Activated CD4-positive, alpha-beta T cell treated with anti-CD3 and anti-CD28 coated beads, Interleukin-2, Interleukin-6, amounts not matched to agents 100 ng/mL and 50 ng/mL, durations not matched to agents 16 hours and 8 hours (primary cell): ENCODE measurements around the gene CRYL1.

Source experiments
- DNase-seq: peaks from one replicate; pipeline ENCODE4 v3.0.0-alpha.2; 2020

CRYL1 gene

DNA sequence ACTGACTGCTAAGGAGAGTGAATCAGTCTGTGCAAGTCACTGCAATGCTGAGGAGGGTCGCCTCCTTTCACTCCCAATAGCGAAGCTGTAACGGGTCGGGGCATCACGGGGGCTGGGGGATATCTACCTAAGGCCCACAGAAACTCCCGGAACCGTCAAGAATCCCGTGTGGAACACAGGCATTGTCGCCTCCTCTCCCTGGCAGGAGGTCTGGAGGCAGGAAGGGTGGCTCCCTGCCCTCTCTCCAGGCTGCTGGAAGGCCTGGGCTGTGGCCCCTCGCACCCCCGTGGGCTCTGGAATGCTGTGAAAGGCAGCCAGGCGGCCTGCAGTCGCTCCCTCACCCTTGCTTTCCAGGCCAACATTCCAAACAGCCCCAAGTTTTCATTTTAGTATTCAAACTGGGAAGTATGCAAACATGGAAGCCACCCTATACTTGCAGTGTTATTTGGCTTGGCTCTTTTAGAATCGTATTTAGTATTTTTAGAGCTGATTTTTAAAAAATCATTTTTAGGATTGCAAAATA, 109.4 kb downstream of the CRYL1 start:
- no peak for DNase-seq

DNA sequence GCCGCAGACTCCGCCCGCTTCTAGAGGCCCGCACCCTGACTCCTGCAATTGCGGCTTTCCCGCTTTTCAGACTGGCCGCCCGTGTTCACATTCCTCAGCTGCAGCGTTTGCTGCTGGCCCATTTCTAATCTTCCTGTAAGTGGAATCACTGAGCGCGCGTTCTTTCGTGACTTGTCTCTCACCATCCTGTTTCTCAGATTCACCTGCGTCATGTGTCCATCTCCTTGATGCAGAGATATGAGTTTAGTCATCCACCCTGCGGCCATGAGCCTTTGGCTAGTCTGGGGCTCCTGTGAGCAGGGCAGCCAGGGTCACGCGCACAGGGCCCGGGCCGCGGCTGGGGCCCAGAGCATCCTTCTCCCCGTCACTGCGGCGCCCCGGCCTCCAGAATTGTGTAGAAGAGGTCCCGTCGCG, 110.0 kb downstream of the CRYL1 start:
- DNase-seq = no peak

DNA sequence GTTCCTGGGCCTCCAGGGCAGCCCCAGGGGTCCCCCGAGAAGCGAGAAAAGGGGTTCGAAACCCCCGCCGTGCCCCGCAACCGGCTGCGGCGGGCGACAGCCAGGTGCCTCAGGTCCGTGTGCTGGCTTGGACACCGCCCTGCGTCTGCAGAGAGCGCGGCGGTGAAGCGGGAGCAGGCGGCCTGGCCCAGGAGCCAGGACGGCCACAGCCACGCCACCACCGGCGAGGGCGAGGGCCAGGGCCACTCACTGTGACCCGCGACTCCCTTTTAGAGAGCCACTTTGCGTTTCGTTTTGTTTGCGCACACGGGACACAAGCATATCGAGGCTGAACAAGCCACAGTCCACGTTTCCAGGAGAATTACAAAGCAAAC, 110.4 kb downstream of the CRYL1 start:
- no peak for DNase-seq

DNA sequence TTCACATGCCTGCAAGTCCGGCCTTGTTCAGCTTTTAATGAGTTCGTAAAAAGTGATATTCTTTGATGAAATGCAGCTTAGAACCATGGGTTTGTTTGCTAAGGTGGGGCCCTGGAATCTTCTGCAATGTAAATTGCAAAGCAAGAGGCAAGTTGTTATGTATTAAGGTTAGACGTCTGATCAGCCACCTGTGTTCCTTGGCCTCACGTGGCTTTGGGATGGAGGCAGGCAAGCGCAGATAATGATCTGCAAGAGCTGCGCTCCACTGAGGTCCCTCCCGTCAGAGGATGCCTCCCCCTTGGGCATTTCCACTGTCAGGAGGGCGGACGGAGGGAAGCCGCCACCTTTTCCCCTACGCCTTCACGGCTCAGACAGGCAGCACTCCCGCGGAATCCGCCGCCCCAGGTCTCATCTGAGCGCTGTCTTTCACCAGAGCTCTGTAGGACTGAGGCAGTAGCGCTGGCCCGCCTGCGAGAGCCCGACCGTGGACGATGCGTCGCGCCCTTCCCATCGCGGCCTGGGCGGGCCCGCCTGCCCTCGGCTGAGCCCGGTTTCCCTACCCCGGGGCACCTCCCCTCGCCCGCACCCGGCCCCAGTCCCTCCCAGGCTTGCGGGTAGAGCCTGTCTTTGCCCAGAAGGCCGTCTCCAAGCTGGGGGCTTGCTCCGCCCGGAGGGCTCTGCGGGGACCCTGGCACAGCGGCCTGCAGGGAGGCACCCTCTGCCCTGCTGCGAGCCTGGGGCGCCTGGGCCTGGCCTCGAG, 110.9 kb downstream of the CRYL1 start:
- no peak for DNase-seq

DNA sequence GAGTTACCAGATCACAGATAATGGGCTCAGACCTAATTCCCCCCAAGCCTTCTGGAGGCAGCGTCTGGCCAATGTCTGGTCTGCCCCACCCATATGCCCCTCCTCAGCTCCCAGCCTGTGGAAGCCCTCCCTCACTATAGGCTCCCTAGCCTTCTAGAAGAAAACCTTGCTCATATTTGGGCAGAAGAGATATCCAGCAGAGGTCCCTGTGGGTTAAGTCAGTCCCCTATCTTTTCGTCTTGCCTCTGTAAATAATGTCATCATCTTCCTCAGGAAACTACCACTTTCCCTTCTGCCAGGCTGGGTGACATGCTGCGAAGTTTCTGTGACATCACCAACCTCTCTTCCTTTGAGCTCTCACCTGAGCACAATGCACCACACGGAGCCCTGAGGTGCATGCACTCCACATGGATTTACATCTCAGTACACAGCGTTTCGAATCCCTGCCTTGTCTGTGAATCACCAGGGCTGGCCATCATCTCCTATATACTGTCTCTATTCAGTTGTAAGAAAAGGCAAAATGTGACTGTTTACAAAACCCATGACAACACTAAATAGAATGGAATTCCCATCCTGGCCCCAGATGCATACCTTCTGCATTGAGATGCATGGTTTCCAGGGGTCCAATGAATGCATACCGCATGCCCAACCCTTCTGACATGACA, 112.8 kb downstream of the CRYL1 start:
- DNase-seq = peak; percentile 45

DNA sequence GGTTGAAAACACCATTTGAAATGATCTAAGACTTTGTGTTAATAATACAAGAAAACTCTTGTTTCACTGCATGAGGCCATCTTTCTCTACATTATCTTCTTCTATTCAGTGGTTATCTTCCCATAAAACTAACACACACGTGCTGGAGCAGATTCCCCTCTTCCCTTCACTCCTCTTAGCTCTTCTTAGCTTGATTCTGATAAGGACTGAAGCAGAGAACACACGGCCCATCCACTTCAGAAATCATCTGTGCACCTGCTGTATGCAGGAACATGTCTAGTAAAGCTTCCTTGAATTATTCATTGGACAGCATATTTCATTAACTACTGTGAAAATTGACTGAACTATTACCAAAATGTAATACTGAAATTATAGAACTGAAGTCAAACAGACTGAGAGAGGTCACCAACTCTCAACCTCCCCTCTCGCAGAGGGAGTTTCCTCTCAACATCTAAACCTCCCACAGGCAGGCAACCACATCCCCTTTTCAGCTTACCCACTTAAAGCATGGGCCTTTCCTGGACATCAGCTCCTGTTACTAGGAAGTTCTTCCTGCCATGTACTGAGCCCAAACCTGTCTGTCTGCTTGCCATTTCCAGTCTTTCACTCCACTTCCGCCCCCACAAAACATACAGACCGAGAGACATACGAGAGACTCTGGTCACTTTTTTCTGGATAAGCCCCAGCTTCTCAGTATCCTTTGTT, 113.9 kb downstream of the CRYL1 start:
- peak; percentile 75 for DNase-seq

DNA sequence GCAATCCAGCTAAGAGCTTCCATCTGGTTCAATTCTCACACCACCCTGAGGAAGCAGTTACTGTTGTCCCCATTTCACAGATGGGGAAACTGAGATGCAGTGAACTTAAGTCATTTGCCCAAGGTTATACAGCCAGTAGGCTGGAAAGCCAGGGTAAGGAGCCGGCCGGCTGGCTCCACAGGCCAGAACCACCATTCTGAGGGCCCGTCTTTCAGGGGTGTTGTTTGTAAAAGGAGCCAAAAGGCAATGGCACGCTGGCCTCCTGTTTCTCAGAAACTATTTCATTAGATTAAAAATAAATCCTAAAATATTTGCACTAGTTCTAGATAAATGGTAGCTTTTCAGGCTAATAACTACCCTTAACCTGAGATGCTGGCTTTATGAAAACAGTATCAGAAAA, 114.9 kb downstream of the CRYL1 start:
- no peak for DNase-seq

DNA sequence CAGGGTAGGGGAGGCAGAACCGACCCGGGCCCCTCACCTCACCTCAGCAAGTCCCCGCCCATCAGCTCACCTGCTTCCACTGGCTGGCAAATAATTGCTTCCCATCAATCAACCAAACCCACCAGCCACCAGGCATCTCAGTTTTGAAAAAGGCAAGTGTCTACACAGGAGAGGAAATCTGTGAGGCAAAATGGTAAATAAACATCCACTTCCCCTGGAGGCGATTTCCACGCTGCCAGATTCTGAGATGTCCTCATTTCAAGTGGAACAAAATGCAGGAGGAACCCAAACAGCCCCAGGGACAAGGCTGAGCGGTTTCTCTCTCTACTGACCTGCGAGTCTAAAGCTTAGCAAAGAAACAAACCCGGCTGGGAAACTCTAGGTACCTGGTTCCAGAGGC, 117.5 kb downstream of the CRYL1 start:
- no peak for DNase-seq

DNA sequence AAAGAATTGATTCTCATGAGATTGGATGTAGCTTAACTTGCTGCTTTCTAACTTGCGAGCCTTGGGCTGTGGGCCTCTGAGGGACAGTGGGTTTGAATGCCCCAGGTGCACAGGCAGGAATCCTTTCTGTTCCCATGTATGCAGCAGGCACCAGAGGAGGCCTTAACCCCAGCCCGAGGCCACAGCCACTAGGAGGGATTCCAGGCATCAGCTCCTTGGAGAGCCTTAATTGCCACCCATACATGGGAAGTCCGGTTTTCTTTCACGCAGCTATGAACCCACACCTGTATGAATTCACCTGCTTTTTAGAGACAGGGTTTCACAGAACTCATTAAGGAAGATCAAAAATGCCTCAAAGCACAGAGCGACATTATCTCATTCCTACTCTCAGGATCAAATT, 117.9 kb downstream of the CRYL1 start:
- no peak for DNase-seq

DNA sequence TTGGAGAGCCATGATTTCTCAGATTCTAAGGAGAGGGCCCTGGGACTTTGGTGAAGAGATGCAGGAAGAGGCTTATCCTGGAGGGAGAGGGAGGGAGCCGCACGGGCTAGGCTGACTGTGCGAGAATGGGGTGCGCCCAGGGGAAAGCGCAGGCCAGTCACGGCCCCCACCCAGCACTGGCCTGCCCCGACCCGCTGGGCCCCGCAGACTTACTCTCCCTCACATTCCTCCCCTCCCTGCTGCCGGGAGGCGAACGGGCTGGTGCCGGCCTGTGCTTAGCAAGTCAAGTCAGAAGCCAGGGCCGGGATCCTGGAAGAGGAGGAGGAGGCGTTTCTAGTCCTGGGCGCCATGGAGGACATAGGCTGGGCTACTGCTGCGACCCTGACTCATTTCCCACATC, 120.0 kb downstream of the CRYL1 start:
- DNase-seq = no peak

DNA sequence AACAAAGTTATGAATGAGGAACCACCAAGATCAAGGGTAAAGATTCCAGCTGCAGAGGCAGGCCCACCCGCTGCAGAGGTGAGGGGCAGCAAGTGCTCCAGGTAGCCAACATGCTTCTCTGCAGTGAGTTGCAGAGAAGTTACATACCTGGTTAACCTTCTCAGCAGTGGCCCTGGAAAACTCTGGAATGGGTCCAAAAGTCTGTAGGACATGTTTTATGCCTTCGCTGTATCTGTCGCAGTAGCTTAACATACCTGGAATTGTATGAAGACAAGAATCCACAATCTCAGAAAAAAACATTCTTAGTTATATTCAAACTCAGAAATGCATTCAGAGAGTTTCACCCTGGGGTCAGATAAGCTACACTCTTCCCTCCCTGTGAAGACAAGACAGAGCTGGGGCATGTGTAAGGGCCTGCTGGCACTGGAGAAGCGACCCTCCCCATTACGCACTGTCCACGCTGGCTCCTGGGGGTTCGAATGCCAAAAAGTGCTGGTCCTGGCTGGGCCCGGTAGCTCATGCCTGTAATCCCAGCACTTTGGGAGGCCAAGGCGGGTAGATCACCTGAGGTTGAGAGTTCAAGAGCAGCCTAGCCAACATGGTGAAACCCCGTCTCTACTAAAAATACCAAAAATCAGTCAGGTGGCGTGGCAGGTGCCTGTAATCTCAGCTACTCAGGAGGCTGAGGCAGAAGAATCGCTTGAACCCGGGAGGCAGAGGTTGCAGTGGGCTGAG, 121.0 kb downstream of the CRYL1 start:
- DNase-seq = no peak

DNA sequence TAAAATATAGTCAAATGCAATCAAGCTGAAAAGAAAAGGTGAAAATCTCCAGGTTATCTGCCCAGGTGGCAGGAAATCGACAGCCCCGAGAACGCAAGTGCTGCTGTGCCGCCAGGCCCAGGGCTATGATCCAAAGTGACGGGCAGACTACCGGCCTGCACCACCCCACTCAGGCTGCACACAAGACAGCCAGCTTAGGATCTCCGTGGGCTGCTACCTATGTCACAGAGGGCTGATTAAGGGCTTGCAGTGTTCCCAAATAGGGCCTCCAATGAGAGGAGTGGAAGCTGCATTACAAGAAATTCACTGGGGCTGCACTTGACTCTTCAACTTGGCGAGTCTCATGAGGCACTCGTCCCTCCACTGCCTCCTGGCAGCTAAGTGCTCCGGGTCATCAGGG, 121.8 kb downstream of the CRYL1 start:
- no peak for DNase-seq

DNA sequence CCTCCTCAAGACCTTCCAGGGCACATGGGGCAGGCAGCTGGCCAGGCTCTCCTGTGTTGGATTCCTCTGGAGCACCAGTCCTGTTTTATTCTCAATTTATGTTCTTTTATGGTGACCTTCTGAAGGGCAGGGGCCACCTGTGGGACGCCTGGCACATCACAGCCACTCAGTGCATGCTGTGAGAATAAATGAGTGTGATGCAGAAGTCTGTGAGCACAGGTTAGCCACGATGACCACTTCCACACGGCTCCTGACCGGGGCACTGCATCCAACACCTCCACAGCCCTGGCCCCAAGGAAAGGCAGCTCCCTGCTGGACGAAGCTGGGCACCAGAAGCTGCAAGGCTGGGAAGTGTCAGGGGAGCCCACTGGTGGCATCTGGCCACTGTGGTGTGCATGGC, 122.8 kb downstream of the CRYL1 start:
- DNase-seq = no peak

DNA sequence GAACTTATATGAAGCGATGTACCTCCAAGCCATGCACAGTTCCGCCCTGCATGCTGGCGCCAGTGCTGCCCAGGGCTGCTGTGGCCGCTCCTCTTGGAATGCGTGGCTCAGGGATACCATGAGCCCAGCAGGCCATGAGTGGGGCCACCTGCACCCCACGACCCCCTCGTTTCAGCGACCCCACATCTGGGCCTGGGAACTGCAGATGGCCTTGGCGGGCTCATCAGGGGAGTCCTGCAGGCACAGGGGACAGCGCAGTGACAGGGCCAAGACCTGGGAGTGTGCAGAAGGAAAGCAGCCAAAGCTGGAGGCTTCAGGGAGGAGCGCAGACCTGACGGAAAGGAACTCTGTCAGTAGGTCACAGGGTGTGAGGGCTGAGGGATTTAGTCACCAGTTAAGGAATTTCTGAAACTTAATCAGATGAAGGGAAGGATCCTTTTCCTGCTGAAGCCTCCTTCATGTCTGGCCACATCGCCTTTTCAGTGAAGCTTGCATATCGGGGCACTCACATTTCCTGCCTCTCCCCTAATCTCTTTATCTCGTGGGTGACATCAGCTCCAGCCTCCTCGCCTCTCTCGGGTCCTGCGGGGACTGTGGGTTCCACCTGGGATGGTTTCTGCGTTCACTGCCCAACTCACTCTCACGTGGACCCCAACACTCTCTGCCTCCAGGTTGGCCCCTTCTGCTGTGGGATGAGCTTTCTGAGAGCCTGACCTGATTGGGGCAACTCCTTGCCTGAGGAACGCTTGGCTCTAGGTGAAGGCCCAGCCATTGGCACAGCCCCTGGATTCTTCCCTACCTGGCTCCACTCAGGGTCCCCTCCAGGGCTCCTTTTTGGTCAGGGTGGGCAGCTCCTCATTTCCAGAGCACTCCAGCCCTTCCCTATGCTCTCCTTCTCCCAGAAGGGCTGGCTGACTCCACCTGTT, 123.5 kb downstream of the CRYL1 start:
- DNase-seq = no peak

DNA sequence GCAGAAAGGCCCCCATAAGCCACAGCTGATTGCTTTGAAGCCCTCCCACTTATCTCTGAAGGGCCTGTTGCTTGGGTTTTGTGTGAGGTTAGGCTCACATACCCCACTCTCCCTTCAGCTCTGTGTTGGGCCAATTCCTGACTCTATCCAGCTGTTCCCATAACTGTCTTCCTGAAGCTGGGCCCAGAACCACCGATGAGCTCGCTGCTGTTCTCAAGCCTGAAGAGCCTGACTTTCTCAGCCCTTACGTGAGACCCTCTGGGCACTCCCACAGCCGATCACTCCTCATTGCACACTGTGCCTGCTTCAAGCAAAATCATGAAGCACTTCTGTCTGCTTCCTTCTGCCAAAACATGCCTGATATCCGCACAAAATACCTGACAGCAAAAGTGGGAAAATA, 124.1 kb downstream of the CRYL1 start:
- no peak for DNase-seq

DNA sequence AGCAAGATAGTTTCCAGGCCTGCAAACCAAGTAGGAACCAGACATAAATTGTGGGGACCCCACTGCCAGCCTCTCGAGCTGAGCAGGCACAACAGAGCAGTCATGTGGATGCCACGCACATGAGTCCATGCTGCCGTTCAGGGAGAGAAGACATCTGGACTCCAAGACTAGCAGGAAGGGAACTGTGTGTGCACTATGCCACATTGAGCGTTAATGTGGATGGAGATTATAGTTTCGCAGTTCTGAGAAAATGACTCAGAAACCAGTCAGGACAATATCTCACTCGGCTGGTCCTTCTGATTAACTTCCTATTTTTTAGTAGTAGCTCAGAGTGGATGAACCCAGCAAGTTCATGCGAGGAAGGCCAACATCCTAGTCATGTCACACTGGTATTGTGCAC, 124.9 kb downstream of the CRYL1 start:
- DNase-seq = no peak

DNA sequence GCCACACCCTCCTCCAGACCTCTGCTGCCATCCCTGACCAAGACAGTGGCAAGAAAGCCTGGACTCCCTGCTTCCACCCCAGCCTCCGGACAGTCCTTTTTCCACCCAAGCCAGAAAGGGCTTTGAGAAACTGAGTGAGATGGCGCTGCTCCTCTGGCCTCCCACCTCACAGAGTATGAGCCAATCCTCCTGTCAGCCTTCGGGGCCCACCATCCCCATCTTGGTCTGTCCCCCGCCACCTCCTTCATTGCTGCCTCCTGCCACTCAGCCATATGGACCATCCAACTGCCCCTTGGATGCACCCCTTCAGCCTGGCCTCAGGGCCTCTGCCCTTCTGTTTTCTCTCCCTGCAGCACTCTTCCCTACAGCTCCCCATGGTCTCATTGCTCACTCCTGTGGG, 125.7 kb downstream of the CRYL1 start:
- DNase-seq = no peak

DNA sequence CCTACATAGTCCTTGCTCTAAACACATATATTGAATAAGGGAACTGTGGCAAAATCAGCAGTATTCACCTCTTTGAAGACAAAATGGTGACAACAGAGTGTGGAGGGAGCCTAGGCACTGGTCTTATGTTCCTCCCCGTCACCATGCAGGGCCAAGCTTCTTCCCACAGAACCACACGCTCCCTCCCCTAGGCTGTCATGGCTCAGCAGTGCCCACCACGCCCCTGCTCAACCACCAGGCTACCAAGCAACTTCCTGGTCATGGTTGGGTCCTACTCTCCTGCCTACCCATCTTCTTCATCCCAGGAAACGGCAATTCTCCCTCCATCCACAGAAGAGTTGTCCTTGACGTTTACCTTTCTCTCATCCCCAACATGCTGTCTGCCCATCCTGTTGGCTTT, 126.1 kb downstream of the CRYL1 start:
- no peak for DNase-seq

DNA sequence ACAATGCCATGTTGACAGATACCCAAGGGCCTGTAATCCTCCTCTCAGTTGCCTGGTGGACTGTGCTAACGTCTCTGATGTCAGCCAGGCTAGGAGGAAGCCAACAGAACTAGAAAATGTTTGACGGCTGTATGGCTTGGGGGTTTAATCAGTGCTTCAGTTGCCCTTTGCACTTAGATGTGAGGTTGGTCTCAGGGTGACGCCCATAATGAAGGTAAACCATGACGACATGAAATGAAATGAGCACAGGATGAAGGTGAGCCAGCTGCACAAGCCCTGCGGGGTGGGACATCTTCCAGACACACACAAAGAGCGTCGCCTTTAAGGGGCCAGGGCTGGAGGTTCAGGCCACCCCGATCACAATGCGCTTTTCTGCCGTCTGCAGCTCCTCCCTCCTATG, 127.2 kb downstream of the CRYL1 start:
- no peak for DNase-seq

DNA sequence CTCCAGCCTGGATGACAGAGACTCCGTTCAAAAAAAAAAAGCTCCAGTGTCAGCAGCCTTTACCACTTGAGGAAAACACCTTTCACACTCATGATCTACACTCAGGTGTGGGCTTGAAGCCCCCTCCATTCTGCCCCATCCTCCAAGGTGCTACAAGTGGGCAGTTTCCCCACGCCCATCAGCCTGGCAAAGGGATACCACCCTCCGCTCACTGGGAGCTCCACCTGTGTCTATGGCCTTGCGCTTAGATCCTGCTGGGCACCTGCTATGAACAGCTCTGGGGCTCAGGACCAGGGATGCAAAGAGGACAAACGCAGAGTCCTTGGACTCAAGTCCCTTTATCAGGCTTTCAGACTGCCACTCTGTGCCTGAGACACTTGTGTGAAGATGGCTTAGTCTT, 127.8 kb downstream of the CRYL1 start:
- DNase-seq = no peak

DNA sequence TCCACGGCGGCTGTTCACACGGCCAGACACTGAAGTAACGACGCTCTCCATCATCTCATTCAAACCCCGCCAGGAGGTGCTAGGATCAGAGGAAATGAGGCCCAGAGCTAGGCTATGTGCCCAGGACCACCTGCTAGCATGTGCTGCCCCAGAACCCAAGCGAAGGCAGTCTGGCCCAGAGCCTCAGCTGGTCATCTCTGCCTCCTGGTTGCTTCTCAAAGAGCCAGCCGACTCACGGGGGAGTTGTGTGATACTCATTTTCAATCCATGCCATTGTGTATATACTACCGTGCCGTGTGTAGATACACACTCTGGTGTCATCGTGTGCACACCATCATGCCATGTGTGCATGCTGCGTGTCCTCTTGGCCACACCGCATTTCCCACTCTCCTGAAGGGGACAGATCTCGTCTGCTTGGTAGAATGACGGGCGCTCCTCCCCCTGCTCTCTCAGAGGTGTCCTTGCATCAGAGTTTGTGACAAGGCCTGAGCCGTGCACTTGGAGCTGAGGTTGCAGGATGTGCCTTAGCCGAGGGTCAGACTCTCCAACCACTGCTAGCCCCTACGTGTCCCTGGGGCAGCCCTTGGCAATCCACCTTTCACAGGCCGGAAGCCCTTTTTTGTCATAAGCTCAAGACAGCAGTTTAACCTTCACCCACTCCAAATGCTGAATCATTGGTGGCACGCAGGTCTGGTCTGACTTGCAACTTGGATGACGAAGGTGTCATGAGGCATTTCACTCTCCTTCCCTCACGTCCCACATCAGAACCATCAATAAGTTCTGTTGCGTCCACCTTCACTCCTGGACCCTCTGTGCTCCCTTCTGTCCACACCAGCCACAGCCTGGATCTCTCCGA, 130.4 kb downstream of the CRYL1 start:
- no peak for DNase-seq
